ENCODE data around the gene ZFPM1.

- TF ChIP-seq POLR2AphosphoS5 (IDR thresholded peaks at IDR 0.05) (no peak), CTCF (IDR thresholded peaks at IDR 0.05) (no peak)
Measured at GRCh38 chr16:88439706-88440105, 13.4 kb upstream of the ZFPM1 start.

Measured in suprapubic skin (tissue), 3 donors.